ENCODE measurements around the gene ZNF557.
A peak's percentile ranks its signal among the peaks of the same experiment; 100 is the strongest.

ZNF557 gene

GRCh38 chr19:7072541-7072940, 3.0 kb downstream of the ZNF557 start:
- Histone ChIP-seq H3K27me3 (ENCODE audit: control insufficient read depth in 1 of 2, insufficient read depth in 1 of 2, low read length in 2 of 2) (no peaks in the 10 kb centered on the region), H3K36me3 (ENCODE audit: control insufficient read depth in 1 of 2, insufficient read depth in 2 of 2, low read depth in 1 of 2, low read length in 2 of 2) (peaks cover 59 to 63% of the 10 kb centered on the region in 2 experiments), H4K91ac (ENCODE audit: low read length) (peak overlapping the region; percentile 39), H3K4me2 (ENCODE audit: low read length, poor library complexity, severe bottlenecking) (no peak overlapping the region), H3K4me3 (ENCODE audit: insufficient read depth in 1 of 2, low read depth in 1 of 2, low read length in 2 of 2) (peak overlapping the region in 1 of 2 experiments; percentile 41), H3K27ac (ENCODE audit: low read length, poor library complexity, severe bottlenecking) (no peak overlapping the region), H3K14ac (ENCODE audit: low read length in 2 of 2) (no peak overlapping the region), H3K23ac (ENCODE audit: low read length in 2 of 2) (no peak overlapping the region), H2AFZ (ENCODE audit: low read depth, low read length) (no peak overlapping the region), H2BK120ac (ENCODE audit: low read depth, low read length) (no peak overlapping the region), H2AK5ac (ENCODE audit: low read length, severe bottlenecking) (no peak overlapping the region), H3K4ac (ENCODE audit: low read depth in 1 of 2, low read length in 2 of 2) (no peak overlapping the region), H2BK12ac (ENCODE audit: low read length in 2 of 2) (no peak overlapping the region), H4K8ac (ENCODE audit: low read length) (peak overlapping the region; percentile 69), H3K9ac (ENCODE audit: low read length) (no peak overlapping the region), H3K4me1 (ENCODE audit: control insufficient read depth, insufficient read depth, low read depth, low read length) (peaks cover 2% of the 10 kb centered on the region), H3K79me1 (replicated peaks; ENCODE audit: low read length, poor library complexity, severe bottlenecking) (peaks cover 34% of the 10 kb centered on the region), H3K18ac (ENCODE audit: low read depth in 1 of 2, low read length in 2 of 2) (no peak overlapping the region), H3K9me3 (ENCODE audit: control insufficient read depth, low read length) (peaks cover 56% of the 10 kb centered on the region), H2BK15ac (ENCODE audit: low read depth, poor library complexity, severe bottlenecking) (no peak overlapping the region), H2BK5ac (ENCODE audit: low read depth, low read length, poor library complexity, severe bottlenecking) (no peak overlapping the region)
- WGBS = 95% methylated on average over 6 of the region's 6 CpGs
- DNase-seq = no peak

GRCh38 chr19:7074705-7075282, 5.3 kb downstream of the ZNF557 start:
- H3K4me2 ChIP-seq (ENCODE audit: low read length, poor library complexity, severe bottlenecking) = no peak overlapping the region
- H3K27ac ChIP-seq (ENCODE audit: low read length, poor library complexity, severe bottlenecking) = no peak overlapping the region
- H3K9me3 ChIP-seq (ENCODE audit: control insufficient read depth, low read length) = peaks cover 78% of the 10 kb centered on the region
- H3K4me3 ChIP-seq (ENCODE audit: insufficient read depth in 1 of 2, low read depth in 1 of 2, low read length in 2 of 2) = no peak overlapping the region
- WGBS = 99% methylated on average over 28 of the region's 29 CpGs
- DNase-seq = no peak
- H2BK120ac ChIP-seq (ENCODE audit: low read depth, low read length) = no peak overlapping the region
- peaks cover 2% of the 10 kb centered on the region for H3K4me1 ChIP-seq (ENCODE audit: control insufficient read depth, insufficient read depth, low read depth, low read length)
- H2BK5ac ChIP-seq (ENCODE audit: low read depth, low read length, poor library complexity, severe bottlenecking) = no peak overlapping the region
- peaks cover 68 to 85% of the 10 kb centered on the region in 2 experiments for H3K36me3 ChIP-seq (ENCODE audit: control insufficient read depth in 1 of 2, insufficient read depth in 2 of 2, low read depth in 1 of 2, low read length in 2 of 2)
- H3K23ac ChIP-seq (ENCODE audit: low read length in 2 of 2) = no peak overlapping the region
- no peak overlapping the region for H3K4ac ChIP-seq (ENCODE audit: low read depth in 1 of 2, low read length in 2 of 2)
- no peak overlapping the region for H2BK15ac ChIP-seq (ENCODE audit: low read depth, poor library complexity, severe bottlenecking)
- H2AK5ac ChIP-seq (ENCODE audit: low read length, severe bottlenecking) = no peak overlapping the region
- H2AFZ ChIP-seq (ENCODE audit: low read depth, low read length) = no peak overlapping the region
- H3K27me3 ChIP-seq (ENCODE audit: control insufficient read depth in 1 of 2, insufficient read depth in 1 of 2, low read length in 2 of 2) = no peaks in the 10 kb centered on the region
- H3K79me1 ChIP-seq (replicated peaks; ENCODE audit: low read length, poor library complexity, severe bottlenecking) = peaks cover 34% of the 10 kb centered on the region
- H4K91ac ChIP-seq (ENCODE audit: low read length) = peak overlapping the region; percentile 39
- H3K18ac ChIP-seq (ENCODE audit: low read depth in 1 of 2, low read length in 2 of 2) = no peak overlapping the region
- no peak overlapping the region for H3K14ac ChIP-seq (ENCODE audit: low read length in 2 of 2)
- no peak overlapping the region for H2BK12ac ChIP-seq (ENCODE audit: low read length in 2 of 2)
- no peak overlapping the region for H3K9ac ChIP-seq (ENCODE audit: low read length)
- H4K8ac ChIP-seq (ENCODE audit: low read length) = no peak overlapping the region

GRCh38 chr19:7076151-7076550, 6.6 kb downstream of the ZNF557 start:
- over 99% methylated on average over 6 of the region's 6 CpGs for WGBS
- Histone ChIP-seq H3K27ac (ENCODE audit: low read length, poor library complexity, severe bottlenecking) (no peak overlapping the region), H2BK5ac (ENCODE audit: low read depth, low read length, poor library complexity, severe bottlenecking) (no peak overlapping the region), H3K4ac (ENCODE audit: low read depth in 1 of 2, low read length in 2 of 2) (no peak overlapping the region), H3K23ac (ENCODE audit: low read length in 2 of 2) (no peak overlapping the region), H2AFZ (ENCODE audit: low read depth, low read length) (no peak overlapping the region), H4K91ac (ENCODE audit: low read length) (no peak overlapping the region), H3K9ac (ENCODE audit: low read length) (no peak overlapping the region), H3K79me1 (replicated peaks; ENCODE audit: low read length, poor library complexity, severe bottlenecking) (peaks cover 30% of the 10 kb centered on the region), H3K14ac (ENCODE audit: low read length in 2 of 2) (no peak overlapping the region), H3K4me3 (ENCODE audit: insufficient read depth in 1 of 2, low read depth in 1 of 2, low read length in 2 of 2) (no peak overlapping the region), H2BK12ac (ENCODE audit: low read length in 2 of 2) (no peak overlapping the region), H3K27me3 (ENCODE audit: control insufficient read depth in 1 of 2, insufficient read depth in 1 of 2, low read length in 2 of 2) (no peaks in the 10 kb centered on the region), H3K4me1 (ENCODE audit: control insufficient read depth, insufficient read depth, low read depth, low read length) (no peaks in the 10 kb centered on the region), H3K4me2 (ENCODE audit: low read length, poor library complexity, severe bottlenecking) (no peak overlapping the region), H3K9me3 (ENCODE audit: control insufficient read depth, low read length) (peaks cover 88% of the 10 kb centered on the region), H3K36me3 (ENCODE audit: control insufficient read depth in 1 of 2, insufficient read depth in 2 of 2, low read depth in 1 of 2, low read length in 2 of 2) (peaks cover 81 to 90% of the 10 kb centered on the region in 2 experiments), H4K8ac (ENCODE audit: low read length) (no peak overlapping the region), H2BK15ac (ENCODE audit: low read depth, poor library complexity, severe bottlenecking) (no peak overlapping the region), H2AK5ac (ENCODE audit: low read length, severe bottlenecking) (no peak overlapping the region), H3K18ac (ENCODE audit: low read depth in 1 of 2, low read length in 2 of 2) (no peak overlapping the region), H2BK120ac (ENCODE audit: low read depth, low read length) (no peak overlapping the region)
- no peak for DNase-seq

- H3K14ac ChIP-seq (ENCODE audit: low read length in 2 of 2) = no peak overlapping the region
- peaks cover 93% of the 10 kb centered on the region for H3K9me3 ChIP-seq (ENCODE audit: control insufficient read depth, low read length)
- no peaks in the 10 kb centered on the region for H3K4me1 ChIP-seq (ENCODE audit: control insufficient read depth, insufficient read depth, low read depth, low read length)
- H2BK15ac ChIP-seq (ENCODE audit: low read depth, poor library complexity, severe bottlenecking) = no peak overlapping the region
- H3K4ac ChIP-seq (ENCODE audit: low read depth in 1 of 2, low read length in 2 of 2) = no peak overlapping the region
- H2BK5ac ChIP-seq (ENCODE audit: low read depth, low read length, poor library complexity, severe bottlenecking) = no peak overlapping the region
- peaks cover 76 to 94% of the 10 kb centered on the region in 2 experiments for H3K36me3 ChIP-seq (ENCODE audit: control insufficient read depth in 1 of 2, insufficient read depth in 2 of 2, low read depth in 1 of 2, low read length in 2 of 2)
- H3K9ac ChIP-seq (ENCODE audit: low read length) = no peak overlapping the region
- no peak overlapping the region for H2BK12ac ChIP-seq (ENCODE audit: low read length in 2 of 2)
- H3K18ac ChIP-seq (ENCODE audit: low read depth in 1 of 2, low read length in 2 of 2) = no peak overlapping the region
- H4K91ac ChIP-seq (ENCODE audit: low read length) = no peak overlapping the region
- no peak overlapping the region for H3K23ac ChIP-seq (ENCODE audit: low read length in 2 of 2)
- H2BK120ac ChIP-seq (ENCODE audit: low read depth, low read length) = no peak overlapping the region
- peaks cover 20% of the 10 kb centered on the region for H3K79me1 ChIP-seq (replicated peaks; ENCODE audit: low read length, poor library complexity, severe bottlenecking)
- H3K4me2 ChIP-seq (ENCODE audit: low read length, poor library complexity, severe bottlenecking) = no peak overlapping the region
- H4K8ac ChIP-seq (ENCODE audit: low read length) = no peak overlapping the region
- H3K27ac ChIP-seq (ENCODE audit: low read length, poor library complexity, severe bottlenecking) = no peak overlapping the region
- peak; percentile 17 for DNase-seq
- 100% methylated on average over 1 of the region's 2 CpGs for WGBS
- peak overlapping the region in 1 of 2 experiments; percentile 60 for H3K4me3 ChIP-seq (ENCODE audit: insufficient read depth in 1 of 2, low read depth in 1 of 2, low read length in 2 of 2)
- H2AK5ac ChIP-seq (ENCODE audit: low read length, severe bottlenecking) = no peak overlapping the region
- H3K27me3 ChIP-seq (ENCODE audit: control insufficient read depth in 1 of 2, insufficient read depth in 1 of 2, low read length in 2 of 2) = no peaks in the 10 kb centered on the region
- H2AFZ ChIP-seq (ENCODE audit: low read depth, low read length) = no peak overlapping the region
Measured at GRCh38 chr19:7078008-7078407, 8.5 kb downstream of the ZNF557 start.

Data from mesenchymal stem cell (in vitro differentiated cells and primary cell).